Measurements from ENCODE around the gene INSR.
A peak's percentile ranks its signal among the peaks of the same experiment; 100 is the strongest.

The INSR gene

DNA sequence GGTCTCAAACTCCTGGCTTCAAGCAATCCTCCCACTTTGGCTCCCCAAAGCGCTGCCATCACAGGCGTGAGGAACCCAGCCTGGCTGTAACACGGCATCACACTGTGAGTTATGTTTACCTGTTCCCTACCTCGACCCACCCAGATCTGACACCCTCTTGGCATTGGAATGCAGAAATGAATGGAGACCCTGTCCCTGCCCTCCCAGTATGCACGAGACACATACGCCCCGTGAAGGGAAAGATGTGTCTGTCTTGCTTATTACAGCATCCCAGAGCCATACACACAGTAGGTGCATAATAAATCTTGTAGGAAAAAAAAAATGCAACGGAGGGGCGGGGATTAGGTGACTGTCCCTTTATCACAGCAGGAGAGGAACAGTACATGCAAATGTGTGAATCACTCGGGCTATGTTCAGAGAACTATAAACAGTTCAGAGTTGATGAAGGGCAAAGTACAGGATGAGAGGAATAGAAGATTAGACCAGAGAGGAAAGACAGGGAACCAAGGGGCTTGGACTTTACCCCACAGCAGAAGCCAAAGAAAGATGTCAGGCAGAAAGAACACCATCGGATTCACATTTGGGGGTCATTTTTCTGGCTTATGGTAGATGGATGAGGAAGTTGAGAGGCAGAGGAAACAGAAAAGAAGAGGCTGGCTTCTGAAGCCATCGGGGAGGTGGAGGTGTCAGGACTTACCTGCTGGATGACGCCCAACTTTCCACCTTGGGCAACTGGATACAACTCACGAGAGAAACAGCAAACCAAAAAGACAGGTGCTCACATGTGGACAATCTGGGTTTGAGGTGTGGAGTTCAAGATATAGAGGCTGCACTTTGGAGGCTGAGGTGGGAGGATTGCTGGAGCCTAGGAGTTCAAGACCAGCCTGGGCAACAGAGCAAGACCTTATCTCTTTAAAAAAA lies 94.3 kb downstream of the INSR start:
- no peak overlapping the region for H2AFZ ChIP-seq
- TF ChIP-seq, protein P1, sequence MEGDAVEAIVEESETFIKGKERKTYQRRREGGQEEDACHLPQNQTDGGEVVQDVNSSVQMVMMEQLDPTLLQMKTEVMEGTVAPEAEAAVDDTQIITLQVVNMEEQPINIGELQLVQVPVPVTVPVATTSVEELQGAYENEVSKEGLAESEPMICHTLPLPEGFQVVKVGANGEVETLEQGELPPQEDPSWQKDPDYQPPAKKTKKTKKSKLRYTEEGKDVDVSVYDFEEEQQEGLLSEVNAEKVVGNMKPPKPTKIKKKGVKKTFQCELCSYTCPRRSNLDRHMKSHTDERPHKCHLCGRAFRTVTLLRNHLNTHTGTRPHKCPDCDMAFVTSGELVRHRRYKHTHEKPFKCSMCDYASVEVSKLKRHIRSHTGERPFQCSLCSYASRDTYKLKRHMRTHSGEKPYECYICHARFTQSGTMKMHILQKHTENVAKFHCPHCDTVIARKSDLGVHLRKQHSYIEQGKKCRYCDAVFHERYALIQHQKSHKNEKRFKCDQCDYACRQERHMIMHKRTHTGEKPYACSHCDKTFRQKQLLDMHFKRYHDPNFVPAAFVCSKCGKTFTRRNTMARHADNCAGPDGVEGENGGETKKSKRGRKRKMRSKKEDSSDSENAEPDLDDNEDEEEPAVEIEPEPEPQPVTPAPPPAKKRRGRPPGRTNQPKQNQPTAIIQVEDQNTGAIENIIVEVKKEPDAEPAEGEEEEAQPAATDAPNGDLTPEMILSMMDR (IDR thresholded peaks at IDR 0.05): no peak
- H3K27ac ChIP-seq: no peak overlapping the region
- peaks cover 3% of the 10 kb centered on the region for H3K79me2 ChIP-seq
- no peaks in the 10 kb centered on the region for H3K9me3 ChIP-seq (ENCODE audit: control insufficient read depth, low read length)
- H3K4me3 ChIP-seq (ENCODE audit: low read depth, low read length): no peak overlapping the region
- no peak overlapping the region for H3K9ac ChIP-seq
- no peak overlapping the region for H3K4me2 ChIP-seq (ENCODE audit: low read length)
- no peaks in the 10 kb centered on the region for H3K27me3 ChIP-seq (ENCODE audit: control insufficient read depth, insufficient read depth, low read length)
- no peaks in the 10 kb centered on the region for H3K4me1 ChIP-seq
- H3K36me3 ChIP-seq (ENCODE audit: control insufficient read depth, insufficient read depth, low read length): no peaks in the 10 kb centered on the region

GRCh38 chr19:7197760-7198696 lies 96.2 kb downstream of the INSR start:
- Histone ChIP-seq H3K4me2 (ENCODE audit: low read length) (peak overlapping the region; percentile 89), H3K9ac (no peak overlapping the region), H3K9me3 (ENCODE audit: control insufficient read depth, low read length) (no peaks in the 10 kb centered on the region), H3K79me2 (no peaks in the 10 kb centered on the region), H2AFZ (peak overlapping the region; percentile 93), H3K4me1 (no peaks in the 10 kb centered on the region), H3K4me3 (ENCODE audit: low read depth, low read length) (peak overlapping the region; percentile 53), H3K27me3 (ENCODE audit: control insufficient read depth, insufficient read depth, low read length) (no peaks in the 10 kb centered on the region), H3K27ac (peak overlapping the region; percentile 77), H3K36me3 (ENCODE audit: control insufficient read depth, insufficient read depth, low read length) (no peaks in the 10 kb centered on the region)
- TF ChIP-seq, protein P1 (IDR thresholded peaks at IDR 0.05): peak; percentile 6

DNA sequence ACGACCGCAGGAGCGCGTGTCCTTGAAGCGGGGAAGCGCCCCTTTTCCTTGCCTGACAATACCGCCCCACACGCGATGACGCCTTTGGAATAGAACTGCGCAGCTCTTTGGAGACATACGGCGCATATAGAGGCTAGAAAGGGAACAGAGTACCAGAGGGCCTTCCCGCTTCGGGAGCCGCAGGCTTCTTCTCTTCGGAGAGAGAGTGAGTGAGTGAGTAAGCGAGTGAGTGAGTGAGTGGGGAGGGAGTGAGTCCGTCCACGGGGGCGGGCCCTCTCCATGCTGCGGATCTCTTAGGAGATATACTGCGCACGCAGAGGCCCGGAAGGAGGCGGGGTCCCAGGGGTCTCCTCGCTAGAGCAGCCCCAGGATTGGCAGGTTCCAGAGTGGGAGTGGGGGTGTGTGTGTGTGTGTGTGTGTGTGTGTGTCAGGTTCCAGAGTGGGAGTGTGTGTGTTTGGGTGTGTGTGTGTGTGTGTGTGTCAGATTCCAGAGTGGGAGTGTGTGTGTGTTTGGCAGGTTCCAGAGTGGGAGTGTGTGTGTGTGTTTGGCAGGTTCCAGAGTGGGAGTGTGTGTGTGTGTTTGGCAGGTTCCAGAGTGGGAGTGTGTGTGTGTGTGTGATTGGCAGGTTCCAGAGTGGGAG lies 97.0 kb downstream of the INSR start:
- peak overlapping the region; percentile 75 for H2AFZ ChIP-seq
- no peaks in the 10 kb centered on the region for H3K27me3 ChIP-seq (ENCODE audit: control insufficient read depth, insufficient read depth, low read length)
- no peaks in the 10 kb centered on the region for H3K79me2 ChIP-seq
- no peak overlapping the region for H3K9ac ChIP-seq
- peak overlapping the region; percentile 77 for H3K27ac ChIP-seq
- H3K4me3 ChIP-seq (ENCODE audit: low read depth, low read length): peak overlapping the region; percentile 49
- TF ChIP-seq, protein P1 (IDR thresholded peaks at IDR 0.05): no peak
- H3K36me3 ChIP-seq (ENCODE audit: control insufficient read depth, insufficient read depth, low read length): no peaks in the 10 kb centered on the region
- no peaks in the 10 kb centered on the region for H3K4me1 ChIP-seq
- no peaks in the 10 kb centered on the region for H3K9me3 ChIP-seq (ENCODE audit: control insufficient read depth, low read length)
- peak overlapping the region; percentile 69 for H3K4me2 ChIP-seq (ENCODE audit: low read length)

GRCh38 chr19:7196763-7197118 lies 97.5 kb downstream of the INSR start:
- H3K9ac ChIP-seq: no peak overlapping the region
- TF ChIP-seq, protein P1 (IDR thresholded peaks at IDR 0.05): no peak
- H3K79me2 ChIP-seq: no peaks in the 10 kb centered on the region
- H3K27me3 ChIP-seq (ENCODE audit: control insufficient read depth, insufficient read depth, low read length): no peaks in the 10 kb centered on the region
- no peaks in the 10 kb centered on the region for H3K4me1 ChIP-seq
- H2AFZ ChIP-seq: peak overlapping the region; percentile 75
- H3K4me3 ChIP-seq (ENCODE audit: low read depth, low read length): peak overlapping the region; percentile 49
- no peaks in the 10 kb centered on the region for H3K9me3 ChIP-seq (ENCODE audit: control insufficient read depth, low read length)
- no peaks in the 10 kb centered on the region for H3K36me3 ChIP-seq (ENCODE audit: control insufficient read depth, insufficient read depth, low read length)
- H3K27ac ChIP-seq: peak overlapping the region; percentile 77
- peak overlapping the region; percentile 69 for H3K4me2 ChIP-seq (ENCODE audit: low read length)

All from parathyroid adenoma (tissue), 2 donors.